Occipital lobe (tissue), 3 donors: ENCODE data around the gene SLC17A7. TPM values are rescaled to one million over a fixed set of nuclear protein-coding genes. Genes with fewer than 3 reads are reported as not detected.

Experiments used
- DNase-seq: peaks from one replicate; lab custom pipeline; 2025; lab: John Stamatoyannopoulos, UW
- small RNA-seq: library from RNA; depleted of rRNA; stranded (forward); fragments of <200 nt; gene quantifications from one replicate; pipeline ENCODE3, GENCODE V24; 2014
- total RNA-seq: library from RNA; depleted of rRNA; stranded (reverse); fragments of >200 nt; gene quantifications from one replicate; pipeline ENCODE4 v1.2.3, GENCODE V29; 2014

The SLC17A7 gene
- total RNA-seq, 1 donor from 2014 or later: 34.6 TPM

GRCh38 chr19:49380391-49380790 lies 60.9 kb downstream of the SLC17A7 start:
- DNase-seq: no peak

Small RNAs within 50 kb of the gene (small RNA-seq; reads per million reads assigned to genes)
- gene SNORD32A (not detected), gene SNORD33 (not detected), gene SNORD34 (not detected), gene SNORD35A (not detected)

Other genes with a start within 250 kb of the SLC17A7 start
- gene SLC6A16, start 116.3 kb downstream of the SLC17A7 start, total RNA-seq: not detected
- gene CD37, start 106.1 kb downstream of the SLC17A7 start, total RNA-seq: 1.1 TPM
- 10.0 TPM for gene TEAD2, start 79.1 kb downstream of the SLC17A7 start, total RNA-seq
- 2.2 TPM for gene DKKL1, start 77.7 kb downstream of the SLC17A7 start, total RNA-seq
- gene KASH5, start 53.3 kb downstream of the SLC17A7 start, total RNA-seq: not detected
- not detected for gene PTH2, start 18.1 kb downstream of the SLC17A7 start, total RNA-seq
- not detected for gene GFY, start 16.1 kb downstream of the SLC17A7 start, total RNA-seq
- gene PIH1D1, start 10.3 kb upstream of the SLC17A7 start, total RNA-seq: 58.0 TPM
- gene ALDH16A1, start 11.7 kb upstream of the SLC17A7 start, total RNA-seq: 8.0 TPM
- not detected for gene FLT3LG, start 32.7 kb upstream of the SLC17A7 start, total RNA-seq
- gene RPL13A, start 46.1 kb upstream of the SLC17A7 start, total RNA-seq: 2,203 TPM
- 3,859 TPM for gene RPS11, start 54.9 kb upstream of the SLC17A7 start, total RNA-seq
- gene FCGRT, start 71.1 kb upstream of the SLC17A7 start, total RNA-seq: 12.9 TPM
- 2.3 TPM for gene RCN3, start 86.5 kb upstream of the SLC17A7 start, total RNA-seq
- 22.8 TPM for gene NOSIP, start 139.0 kb upstream of the SLC17A7 start, total RNA-seq
- 0.31 TPM for gene PRRG2, start 139.8 kb upstream of the SLC17A7 start, total RNA-seq
- 2.5 TPM for gene PRR12, start 149.7 kb upstream of the SLC17A7 start, total RNA-seq
- 1.1 TPM for gene RRAS, start 198.6 kb upstream of the SLC17A7 start, total RNA-seq
- 11.5 TPM for gene SCAF1, start 200.7 kb upstream of the SLC17A7 start, total RNA-seq
- 8.1 TPM for gene IRF3, start 224.3 kb upstream of the SLC17A7 start, total RNA-seq
- gene BCL2L12, start 224.4 kb upstream of the SLC17A7 start, total RNA-seq: not detected
- gene PRMT1, start 235.7 kb upstream of the SLC17A7 start, total RNA-seq: 177 TPM
- gene ADM5, start 248.1 kb upstream of the SLC17A7 start, total RNA-seq: 0.78 TPM
- gene CPT1C, start 249.6 kb upstream of the SLC17A7 start, total RNA-seq: 42.1 TPM